NCI-H1092 treated with DMSO at 0.1 percent for 48 hours (cell line): Measurements from ENCODE around the gene DNAJB4.
"Not testable (repeated sequence)": the region's sequence is repeated elsewhere in the genome, so short reads cannot be mapped to it uniquely, and the experiment has no call there.

Source experiments
- DNase-seq: peaks from one replicate; lab custom pipeline; 2025; lab: John Stamatoyannopoulos, UW

The DNAJB4 gene

DNA sequence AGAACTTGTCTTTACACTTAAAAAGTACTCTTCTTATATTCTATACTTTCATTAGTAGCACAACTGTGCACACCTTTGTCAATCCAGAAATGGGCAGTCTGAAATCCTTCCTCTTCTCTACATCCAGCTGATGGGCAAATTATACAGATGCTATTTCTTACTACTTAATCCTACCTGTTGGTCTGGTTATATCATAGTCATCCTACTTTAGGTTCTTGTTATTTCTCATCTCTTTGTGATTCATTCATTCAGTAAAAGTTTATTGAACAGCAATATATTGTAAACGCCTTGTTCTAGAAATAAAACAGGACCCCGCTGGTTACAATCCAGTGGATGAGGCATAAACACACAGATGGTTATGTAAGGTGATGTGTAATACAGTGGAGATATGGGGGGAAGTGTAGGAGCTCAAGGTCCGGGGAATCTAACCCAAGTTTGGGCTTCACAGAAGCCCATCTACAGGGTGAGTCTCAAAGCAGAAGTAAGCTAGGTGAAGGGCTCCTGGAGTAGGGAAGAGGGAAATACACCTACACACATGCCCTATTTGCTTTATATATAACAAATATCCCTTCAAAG, 14.0 kb upstream of the DNAJB4 start:
- DNase-seq: no peak

DNA sequence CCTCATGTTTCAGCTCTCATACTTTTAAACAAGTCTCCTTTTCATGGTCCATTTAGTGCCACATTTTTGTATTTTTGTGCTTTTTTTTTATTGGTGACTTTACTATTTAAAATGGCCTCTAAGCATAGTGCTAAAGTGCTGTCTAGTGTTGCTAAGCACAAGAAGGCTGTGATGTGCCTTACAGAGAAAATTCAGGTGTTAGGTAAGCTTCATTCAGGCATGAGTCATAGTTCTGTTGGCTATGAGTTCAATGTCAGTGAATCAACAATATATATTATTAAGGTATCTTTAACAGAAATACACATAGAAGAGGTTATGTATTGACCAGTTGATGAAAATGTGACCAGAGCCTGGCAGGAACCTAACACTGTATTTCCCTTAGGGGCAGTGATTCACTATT, 13.1 kb upstream of the DNAJB4 start:
- DNase-seq: no peak

DNA sequence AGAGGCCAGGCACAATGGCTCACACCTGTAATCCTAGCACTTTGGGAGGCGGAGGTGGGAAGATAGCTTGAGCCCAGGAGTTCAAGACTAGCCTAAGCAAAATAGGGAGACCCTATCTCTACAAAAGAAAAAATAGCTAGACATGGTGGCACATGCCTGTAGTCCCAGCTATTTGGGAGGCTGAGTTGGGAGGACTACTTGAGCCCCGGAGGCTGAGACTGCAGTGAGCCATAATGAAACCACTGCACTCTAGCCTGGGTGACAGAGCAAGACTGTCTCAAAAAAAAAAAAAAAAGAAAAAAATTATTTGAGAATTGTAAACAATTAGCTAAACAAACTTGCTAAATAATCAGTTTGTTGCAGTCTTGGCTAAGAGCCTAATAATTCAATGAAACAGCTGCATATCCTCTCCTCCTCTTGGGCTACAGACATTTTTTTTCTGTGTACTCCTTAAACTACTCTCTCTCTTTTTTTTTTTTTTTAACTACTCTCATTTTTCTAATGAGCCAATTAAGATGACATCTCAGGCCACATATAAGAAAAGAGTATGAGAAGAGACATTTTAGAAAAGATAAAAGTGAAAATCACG, 10.5 kb upstream of the DNAJB4 start:
- no peak for DNase-seq

DNA sequence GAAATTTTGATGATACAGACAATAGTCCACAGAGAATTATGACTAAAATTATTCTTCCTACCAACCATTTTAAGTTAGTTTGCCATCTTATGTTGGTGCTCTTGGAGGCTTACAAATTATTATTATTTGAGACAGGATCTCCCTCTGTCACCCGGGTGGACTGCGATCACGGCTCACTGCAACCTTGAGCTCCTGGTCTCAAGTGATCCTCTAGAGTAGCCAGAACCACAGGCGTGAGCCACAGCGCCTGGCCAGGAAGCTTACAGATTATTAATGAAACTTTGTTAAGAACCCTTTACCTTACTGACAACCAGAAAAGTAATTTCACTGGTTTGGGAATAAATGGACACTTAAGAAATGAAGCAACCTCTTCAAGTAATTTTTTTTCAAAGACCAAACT, 8.0 kb upstream of the DNAJB4 start:
- DNase-seq: no peak

DNA sequence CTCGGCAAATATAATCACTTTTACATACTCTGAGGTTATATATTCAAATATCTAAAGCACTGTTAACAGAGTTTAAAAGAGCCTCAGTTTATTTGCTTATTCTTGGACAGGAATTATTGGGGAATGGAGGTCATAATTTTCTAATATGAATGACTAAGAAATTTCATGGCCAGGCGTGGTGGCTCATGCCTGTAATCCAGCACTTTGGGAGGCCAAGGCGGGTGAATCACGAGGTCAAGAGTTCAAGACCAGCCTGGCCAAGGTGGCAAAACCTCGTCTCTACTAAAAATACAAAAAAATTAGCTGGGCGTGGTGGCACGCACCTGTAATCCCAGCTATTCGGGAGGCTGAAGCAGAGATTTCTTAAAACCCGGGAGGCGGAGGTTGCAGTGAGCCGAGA, 4.2 kb upstream of the DNAJB4 start:
- DNase-seq: not testable (repeated sequence)

DNA sequence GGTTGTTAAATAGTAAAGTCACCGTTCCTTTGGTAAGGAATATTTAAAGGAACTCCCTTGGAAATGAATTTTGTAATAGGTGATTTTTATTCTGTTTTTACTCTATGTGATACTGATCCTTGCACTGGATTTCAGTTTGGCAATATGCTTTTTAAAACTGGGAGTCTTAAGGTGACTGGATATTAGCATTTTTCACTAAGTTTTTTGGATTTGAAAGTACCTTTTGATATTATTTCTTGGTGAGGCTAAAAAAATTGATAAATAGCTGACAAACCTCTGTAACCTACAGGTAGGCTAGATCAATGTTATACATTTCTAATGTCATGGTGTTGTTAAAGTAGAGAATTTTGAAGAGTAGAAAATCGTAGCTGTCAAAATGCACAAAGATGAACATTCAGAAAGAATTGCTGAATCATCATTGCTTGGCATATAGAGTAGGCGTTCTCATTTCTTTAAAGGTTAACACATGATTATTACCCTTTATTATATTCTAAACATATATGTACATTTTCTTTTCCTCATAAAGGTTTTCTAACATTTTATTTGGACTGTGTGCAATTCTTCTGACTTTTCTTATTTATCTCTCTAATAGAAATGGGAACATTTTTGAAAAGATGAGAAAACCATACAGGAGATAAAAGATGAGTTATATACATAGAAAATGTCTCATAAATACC, 1.5 kb upstream of the DNAJB4 start:
- DNase-seq: no peak

DNA sequence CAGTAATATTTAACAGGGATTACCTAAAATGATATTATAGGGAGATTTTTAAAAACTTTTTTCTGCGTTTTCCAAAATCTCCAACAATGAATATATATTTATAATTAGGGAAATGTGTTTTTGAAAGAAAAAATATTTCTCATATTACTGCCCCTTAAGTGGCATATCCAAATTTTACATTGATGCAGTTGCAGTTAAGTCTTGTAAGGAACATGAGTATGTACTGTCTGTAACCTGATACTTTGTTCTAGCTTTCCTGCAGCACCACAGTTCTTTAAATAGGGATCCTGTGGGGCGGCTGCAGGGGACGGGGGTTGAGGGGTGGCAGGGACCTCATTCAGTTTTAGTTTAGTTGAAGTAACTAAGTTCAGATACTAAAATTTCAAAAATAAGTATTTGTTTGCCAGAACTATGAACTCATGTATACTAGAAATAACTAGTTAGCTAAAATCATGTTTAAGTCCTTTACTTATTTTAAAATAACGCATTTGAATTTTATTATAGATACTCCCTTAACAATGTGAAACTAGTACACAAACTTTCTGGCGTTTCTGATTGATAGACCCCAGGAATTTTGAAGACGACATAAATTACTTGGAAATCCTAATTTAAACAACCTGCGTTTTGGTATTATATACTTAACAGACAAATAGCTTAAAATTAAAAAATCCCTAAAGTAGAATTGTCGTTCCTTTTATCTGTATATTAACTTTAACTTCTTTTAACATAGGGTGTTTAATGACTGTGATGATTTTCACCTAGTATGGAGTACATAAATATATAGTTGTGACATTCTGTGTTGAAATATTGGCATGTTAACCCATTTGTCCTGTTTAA, 639 bp upstream of the DNAJB4 start:
- no peak for DNase-seq

DNA sequence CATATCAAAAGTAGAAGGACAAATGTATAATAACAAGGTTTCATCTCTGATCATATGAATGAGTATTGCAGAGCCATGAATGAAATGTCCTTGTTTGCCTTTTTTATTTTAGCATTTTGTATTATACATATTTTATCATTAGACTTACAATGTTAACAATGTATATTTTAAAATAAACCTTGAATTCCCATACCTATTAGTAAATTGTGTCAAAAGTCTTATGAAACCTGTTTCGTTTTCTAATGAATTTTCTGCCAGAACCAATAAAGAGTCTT, 646 bp downstream of the DNAJB4 start:
- DNase-seq: no peak

DNA sequence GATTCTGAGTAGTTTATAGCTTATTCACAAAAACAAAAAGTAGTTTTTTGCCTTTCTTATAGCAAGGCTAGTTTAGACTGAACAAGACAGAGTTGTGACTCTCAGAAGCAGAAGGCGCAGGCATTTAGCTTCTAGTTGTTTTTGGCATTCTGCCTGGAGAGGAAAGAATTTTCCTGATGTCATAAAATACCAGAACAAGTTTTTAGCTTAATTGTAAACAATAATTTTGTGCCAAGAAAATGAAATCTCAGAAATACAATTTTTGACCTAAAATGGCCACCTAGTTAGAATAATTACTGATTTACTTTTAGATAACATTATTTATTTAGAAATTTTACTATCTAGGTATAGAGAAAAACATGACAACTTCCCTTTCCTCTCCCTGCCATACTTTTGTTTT, 1.0 kb downstream of the DNAJB4 start:
- DNase-seq: no peak

DNA sequence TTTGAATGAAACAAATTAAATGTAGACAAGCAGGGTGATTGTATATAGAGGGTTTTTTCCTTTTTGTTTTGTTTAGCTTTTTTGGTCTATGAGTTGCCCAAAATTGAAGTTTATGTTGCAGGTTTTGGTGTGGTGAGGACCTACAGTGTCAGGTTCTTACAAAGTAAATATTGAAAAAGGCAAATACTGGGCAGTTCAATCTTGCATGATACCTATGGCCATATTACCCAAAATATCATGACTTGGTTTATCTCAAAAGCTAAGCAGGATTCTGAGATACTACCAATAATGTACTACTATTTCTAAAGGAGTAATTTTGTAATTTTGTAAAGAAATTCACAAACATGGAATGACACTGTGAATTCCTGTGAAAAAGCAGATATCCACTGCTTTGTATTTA, 1.8 kb downstream of the DNAJB4 start:
- no peak for DNase-seq

DNA sequence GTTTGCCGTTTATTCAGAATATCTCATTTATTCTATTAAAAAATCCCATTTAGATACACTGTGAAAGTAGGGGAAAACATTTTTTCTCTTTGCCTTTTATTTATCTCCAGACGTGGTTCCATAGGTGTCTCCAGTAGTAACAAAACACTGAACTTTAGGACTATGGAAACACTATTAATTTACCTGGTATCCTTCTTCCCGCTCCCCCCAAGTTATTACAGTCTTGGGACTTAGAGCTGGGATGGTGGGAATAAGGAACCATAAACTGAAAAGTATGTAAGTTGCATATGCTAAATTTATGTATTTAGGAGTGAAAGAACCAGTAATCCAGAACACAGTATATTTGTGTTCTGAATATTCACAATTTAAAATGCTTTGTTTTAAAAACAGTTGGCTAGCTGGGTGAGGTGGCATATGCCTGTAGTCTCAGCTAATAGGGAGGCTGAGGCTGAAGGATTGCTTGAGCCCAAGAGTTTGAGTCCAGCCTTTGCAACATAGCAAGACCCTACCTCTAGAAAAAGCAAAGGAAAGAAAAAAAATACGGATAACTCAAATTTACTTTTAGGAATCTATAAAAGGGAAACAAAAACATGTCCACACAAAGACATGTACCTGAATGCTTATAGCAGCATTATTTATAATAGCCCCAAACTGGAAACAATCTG, 3.1 kb downstream of the DNAJB4 start:
- DNase-seq: no peak

DNA sequence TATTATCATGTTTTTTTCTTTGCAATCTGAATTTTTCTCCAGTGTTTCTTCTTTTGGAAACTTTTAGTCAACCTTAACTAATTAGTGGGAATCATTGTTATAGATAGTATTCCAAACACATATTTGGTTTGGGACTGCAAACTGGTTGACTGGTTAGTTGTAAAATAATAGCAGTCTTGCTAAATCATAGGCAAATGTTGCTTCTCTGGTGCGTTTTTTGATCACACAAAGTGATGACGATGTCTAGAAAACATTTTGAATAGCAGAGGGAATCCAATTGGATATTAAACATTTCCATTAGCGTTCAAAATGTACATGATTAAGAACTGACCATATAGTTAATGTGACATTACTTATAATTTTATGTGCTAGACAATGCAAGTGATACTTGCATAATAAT, 4.5 kb downstream of the DNAJB4 start:
- no peak for DNase-seq

DNA sequence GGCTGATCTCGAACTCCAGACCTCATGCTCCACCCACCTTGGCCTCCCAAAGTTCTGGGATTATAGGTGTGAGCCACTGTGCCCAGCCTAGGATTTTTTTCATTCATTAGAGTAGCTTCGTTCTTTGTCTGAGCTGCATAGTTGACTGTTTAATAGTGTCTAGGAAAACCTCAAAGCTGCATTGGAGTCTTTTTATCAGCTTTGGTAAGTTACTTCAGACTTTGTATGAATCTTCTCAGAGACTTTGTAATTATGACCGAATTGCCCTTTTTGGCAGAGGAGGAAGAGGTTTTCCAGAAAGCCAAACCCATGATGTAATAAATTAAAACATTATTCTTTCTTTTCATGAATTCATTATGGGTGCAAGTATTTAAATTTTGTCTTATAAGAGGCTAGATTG, 5.1 kb downstream of the DNAJB4 start:
- DNase-seq: no peak

DNA sequence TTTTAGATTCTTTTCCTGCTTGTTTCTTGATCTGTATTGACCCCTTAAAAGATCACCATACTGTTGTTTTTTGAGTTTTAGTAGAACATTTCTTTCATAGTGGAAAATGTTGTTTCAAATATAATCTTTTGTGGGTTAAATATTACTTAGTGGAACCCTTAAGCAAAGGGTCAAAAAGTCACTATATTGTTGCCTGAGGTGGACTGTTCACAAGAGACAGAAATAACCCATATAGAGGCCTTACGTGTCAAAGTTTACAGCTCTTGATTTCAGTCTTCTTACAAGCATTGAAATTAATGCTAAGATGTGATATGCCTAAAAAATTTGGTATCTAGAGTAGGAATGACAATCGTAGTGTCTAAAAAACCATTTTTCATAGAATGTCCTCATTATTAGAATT, 6.3 kb downstream of the DNAJB4 start:
- DNase-seq: no peak

DNA sequence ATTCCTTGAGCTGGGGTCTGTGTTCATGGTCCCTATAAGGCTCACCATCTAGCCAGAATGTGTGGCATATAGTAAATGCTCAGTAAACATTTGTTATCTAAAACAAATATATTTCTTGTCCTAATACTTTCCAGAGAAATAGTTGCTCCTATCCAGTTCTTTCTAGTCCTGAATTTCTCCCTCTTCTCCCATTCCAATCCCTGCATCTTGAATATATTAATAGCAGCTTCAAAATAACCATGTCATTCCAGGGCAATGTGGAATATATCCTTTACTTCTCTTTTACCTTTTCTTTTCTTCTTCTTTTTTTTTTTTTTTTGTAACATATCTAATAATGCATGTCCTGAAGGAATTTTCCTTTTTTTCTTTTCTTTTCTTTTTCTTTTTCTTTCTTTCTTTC, 10.4 kb downstream of the DNAJB4 start:
- DNase-seq: no peak

DNA sequence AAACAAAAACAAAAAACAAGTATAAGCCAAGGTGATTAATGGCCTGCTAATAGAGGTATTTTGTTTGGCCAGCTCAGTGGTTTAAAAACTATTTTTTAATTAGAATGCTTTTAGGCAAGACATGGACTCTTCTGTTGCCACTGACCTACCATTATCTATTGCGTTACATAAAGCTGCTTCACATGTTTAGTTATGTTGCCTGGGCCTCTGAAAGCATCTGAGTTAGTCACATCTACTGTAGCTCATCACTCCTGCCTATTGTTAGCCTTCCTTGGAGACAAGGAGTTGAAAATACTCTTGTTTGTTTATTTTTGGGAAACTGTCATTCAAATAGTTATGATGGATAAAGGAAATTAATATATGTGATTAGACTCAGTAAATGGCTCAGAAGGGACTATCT, 14.3 kb downstream of the DNAJB4 start:
- DNase-seq: no peak

DNA sequence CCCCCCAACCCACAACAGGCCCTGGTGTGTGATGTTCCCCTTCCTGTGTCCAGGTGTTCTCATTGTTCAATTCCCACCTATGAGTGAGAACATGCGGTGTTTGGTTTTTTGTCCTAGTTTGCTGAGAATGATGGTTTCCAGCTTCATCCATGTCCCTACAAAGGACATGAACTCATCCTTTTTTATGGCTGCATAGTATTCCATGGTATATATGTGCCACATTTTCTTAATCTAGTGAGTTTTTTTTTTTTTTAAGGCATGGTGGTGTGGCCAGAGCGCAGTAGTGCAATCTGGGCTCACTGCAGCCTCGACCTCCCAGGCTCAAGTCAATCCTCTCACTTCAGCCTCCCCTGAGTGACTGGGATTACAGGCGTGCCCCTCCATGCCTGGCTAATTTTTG, 16.4 kb downstream of the DNAJB4 start:
- DNase-seq: not testable (repeated sequence)

DNA sequence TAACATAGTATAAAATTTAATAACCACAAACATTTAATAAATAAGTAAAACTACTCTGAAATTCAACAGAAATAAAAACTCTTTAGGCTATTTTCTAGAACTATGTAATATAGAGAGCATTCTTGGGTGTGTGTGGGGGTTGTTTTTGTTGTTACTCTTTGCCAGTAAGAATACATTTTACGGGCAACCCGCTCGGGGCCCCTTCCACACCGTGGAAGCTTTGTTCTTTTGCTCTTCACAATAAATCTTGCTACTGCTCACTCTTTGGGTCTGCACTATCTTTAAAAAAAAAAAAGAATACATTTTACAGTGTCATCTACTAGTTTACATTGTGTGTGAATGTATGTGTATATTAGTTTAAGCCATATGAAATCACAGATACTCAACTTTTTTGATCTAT, 25.1 kb downstream of the DNAJB4 start:
- no peak for DNase-seq

DNA sequence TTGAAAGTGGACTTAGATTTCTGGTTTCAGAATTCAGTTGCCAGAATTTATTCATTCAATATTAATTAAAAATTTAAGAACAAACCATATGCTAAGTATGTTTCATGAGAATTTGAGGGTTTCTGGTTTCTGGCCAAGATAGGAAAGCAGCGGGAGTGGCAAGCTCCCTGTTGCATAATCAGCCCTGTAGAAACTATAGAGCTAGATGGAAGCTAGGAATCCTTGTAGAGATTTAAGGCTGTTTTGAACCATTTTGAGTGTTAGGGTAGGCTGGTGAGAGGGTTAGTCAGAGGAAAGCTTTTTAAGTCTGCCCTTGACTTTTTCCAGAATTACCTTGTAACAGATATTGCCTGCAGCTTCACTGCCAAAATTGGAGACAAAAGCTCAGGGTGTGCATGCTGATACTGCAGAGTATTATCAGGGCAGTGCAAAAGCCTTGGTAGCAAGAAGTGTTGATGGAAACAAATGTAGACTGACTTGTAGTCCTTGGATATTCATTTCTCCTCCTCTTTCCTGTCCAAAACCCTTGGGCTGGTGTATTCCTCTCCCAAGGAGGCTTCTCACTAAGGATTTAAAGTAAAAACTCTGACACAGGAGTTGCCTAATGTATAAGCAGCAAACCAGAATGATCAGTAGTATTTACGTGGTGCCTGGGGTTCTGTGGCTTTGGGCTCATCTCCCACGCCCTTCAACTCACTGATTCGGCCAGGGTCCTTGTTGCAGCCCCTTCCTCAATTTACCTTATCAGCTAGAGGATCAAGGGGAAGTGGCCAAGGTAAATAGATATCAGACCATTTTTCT, 28.5 kb downstream of the DNAJB4 start:
- no peak for DNase-seq

DNA sequence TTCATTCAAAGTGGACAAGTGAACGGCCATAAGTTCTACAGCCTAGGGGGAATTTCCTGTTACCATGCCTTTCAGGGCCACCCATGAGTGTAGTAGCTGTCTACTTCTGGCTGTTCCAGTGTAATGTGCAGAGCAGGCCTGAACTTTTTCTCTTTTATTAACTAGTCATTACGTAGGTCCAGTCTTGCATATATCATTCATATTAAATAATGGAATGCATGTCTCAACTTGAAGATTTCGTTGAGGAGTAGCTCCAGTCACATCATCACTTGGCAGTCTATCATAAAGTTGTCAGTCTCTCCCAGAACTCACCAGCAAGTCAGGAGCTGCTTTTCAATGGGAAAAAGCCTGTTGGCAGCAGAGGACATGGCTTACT, 29.0 kb downstream of the DNAJB4 start:
- DNase-seq: no peak

DNA sequence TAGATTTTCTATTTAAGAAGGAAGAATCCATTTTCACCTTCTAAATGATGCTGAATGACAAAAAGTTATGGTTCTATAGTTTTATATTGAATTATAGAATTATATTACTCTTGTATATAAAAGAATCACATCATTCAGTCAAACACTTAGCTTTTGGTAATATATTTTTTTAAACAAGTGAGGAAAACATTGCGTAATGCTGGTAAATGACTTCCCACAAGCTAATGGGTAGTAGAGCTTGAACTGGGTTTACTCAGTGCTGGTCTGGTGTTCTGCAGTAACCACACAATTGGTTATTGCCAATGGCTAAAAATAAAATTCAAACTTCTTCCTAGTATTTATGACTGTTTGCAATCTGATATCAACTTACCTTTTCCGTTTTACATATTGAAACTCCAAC, 30.4 kb downstream of the DNAJB4 start:
- DNase-seq: no peak

DNA sequence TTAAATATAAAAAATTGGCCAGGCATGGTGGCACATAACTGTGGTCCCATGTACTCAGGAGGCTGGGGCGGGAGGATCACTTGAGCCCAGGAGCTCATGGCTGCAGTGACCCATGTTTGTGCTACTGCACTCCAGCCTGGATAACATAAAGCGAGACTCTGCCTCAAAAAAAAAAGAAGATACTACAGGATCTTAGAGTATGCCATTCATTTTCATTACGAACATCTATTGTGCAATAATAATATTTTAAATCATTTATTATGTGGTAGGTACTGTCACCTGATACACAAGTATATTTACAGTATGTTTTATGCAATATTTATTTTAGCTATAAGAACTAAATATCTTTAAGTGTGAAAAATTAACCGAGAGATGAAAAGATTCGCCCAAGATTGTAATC, 31.7 kb downstream of the DNAJB4 start:
- DNase-seq: no peak
